ENCODE data around the gene TM9SF2. TPM values are rescaled to one million over a fixed set of nuclear protein-coding genes. Genes with fewer than 3 reads are reported as not detected.

TM9SF2 gene
- total RNA-seq, 1 donor from 2014 or later: 133 TPM

DNA sequence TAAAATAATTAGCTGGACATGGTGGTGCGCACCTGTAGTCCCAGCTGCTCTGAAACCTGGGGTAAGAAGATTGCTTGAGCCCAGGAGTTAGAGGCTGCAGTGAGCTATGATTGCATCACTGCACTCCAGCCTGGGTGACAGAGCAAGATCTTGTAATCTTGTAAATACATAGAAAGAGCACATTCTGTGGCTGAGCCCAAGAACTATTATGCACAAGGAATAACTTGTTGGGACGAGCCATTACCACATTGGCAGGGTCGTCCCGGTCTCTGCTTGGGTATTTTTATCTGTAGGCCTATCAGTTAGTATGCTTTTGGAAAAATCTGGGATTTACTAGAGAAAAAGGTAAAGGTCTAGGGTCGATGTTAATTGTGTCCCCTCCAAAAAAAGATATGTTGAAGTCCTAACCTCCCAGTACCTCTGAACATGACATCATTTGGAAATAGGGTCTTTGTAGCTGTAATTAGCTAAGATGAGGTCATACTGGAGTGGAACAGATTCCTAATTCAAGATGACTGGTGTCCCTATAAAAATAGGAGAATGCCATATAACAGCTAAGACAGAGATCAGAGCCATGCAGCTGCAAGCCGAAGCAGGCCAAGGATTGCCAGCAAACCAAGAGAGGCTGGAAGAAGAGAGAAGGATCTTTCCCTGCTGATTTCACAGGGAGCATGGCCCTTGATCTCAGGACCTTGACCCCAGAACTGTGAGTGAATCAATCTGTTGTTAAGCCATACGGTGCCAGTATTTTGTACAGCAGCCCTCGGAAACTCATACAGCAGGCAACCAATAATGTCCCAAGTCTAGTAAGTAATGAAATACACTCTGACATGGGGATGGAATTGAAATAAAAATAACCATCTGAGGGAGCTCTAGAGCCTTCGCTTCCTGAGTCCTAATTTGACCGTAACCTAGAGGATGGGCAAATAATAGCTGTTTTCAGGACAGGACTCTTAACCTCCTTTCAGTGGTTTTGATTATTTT lies 77.0 kb downstream of the TM9SF2 start:
- DNase-seq (ENCODE audit: low read depth): peak; percentile 9

DNA sequence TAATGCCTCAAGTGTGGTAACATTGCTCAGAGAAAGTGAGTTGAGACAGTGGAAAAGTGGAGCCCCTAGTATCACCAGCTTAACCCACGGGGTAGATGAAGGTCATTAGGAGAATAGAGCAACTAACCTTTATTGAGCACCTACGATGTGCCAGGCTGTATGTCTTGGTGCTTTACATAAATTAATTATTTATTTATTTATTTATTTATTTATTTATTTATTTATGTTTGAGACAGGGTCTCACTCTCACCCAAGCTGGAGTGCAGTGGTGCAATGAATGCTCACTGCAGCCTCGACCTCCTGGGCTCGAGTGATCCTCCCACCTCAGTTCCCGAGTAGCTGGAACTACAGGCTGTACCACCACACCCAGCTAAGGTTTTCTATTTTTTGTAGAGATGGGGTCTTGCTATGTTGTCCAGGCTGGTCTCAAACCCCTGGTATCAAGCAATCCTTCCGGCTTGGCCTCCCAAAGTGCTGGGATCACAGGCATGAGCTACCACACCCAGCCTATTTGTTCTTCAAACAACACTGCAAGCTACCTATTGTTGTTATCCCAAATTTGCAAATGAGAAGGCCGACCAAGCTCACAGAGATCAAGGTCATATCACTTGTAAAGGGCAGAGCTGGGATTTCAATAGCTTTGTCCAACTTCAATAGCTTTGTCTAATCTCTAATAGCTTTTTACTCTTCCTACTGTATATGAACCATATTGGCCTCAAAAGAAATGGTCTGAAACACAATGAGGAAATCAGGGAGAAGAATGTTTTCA lies 79.4 kb downstream of the TM9SF2 start:
- DNase-seq (ENCODE audit: low read depth): no peak

DNA sequence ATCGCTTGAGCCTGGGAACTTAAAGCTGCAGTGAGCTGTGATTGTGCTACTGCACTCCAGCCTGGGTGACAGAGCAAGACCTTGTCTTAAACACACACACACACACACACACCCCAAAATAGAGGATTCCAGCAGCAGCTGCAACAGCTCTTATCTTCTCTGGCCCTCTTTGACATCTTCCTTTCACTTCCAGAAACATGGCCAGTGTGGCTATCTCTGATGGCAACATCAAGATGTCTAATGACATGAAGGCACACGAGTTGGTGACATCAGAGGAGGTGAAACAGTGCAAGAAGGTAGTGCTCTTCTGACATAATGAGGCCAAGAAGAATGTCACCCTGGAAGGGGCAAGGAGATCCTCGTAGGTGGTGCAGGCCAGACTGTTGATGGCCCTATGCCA lies 81.2 kb downstream of the TM9SF2 start:
- no peak for DNase-seq (ENCODE audit: low read depth)

DNA sequence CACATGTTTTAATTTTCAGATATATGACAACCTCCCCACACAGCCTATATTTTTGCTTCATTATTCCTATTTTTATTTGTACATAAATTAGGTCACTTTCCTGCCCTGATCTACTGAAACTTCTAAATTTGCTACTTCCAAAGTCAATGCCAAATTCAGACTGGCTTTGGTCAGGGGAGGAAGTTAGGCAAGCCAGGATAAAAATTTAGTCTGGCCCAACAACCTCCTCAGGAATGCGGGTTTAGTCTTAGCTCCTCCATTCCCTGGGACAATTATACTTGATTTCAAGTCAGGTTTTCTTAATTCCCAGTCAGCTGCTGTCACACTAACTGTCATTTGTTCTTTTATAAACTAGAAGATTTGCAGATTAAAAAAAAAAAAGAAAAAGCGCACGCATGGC lies 84.3 kb downstream of the TM9SF2 start:
- DNase-seq (ENCODE audit: low read depth): no peak

DNA sequence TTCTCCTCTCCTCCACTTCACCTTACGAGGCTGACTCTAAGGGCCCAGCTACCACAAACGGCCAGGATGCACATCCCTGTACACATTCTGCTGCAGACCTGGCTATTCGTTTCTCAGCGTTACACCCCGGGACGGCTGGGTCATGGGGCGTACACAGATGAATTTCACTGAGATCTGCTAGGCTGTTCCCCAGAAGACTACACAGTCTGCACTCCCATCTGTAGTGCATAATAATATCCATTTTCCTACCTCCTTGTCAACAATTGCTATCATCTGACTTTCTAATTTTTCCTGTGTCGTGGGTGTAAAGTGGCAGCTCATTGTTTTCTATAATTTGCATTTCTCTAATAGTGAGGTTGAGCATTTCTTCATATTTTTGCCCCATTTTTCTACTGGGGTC lies 85.7 kb downstream of the TM9SF2 start:
- DNase-seq (ENCODE audit: low read depth): no peak

DNA sequence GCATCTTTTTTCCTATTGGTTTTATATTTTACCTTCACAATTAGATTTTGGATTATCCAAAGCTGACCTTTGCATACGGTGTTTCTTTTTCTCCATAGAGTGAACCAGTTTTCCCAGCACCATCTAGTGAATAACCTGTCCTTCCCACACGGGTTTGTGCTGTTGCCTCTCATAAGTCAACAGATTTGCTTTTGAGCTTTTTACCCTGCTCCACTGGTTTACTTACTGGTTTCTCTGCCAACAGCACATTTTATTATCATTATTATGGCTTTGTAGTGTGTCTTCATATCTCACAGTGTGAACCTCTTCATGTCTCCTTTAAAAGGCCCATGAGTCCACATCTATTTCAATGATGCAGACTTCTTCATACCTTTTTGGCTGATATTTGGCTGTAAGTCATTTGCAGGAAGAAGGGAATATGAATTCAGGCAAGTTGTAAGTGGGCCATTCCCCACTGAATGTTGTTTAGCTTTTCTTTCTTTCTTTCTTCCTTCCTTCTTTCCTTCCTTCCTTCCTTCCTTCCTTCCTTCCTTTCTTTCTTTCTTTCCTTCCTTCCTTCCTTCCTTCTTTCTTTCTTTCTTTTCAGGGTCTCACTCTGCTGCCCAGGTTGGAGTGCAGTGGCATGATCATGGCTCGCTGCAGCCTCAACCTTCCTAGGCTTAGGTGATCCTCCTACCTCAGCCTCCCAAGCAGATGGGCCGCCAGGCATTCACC lies 86.8 kb downstream of the TM9SF2 start:
- DNase-seq (ENCODE audit: low read depth): no peak

DNA sequence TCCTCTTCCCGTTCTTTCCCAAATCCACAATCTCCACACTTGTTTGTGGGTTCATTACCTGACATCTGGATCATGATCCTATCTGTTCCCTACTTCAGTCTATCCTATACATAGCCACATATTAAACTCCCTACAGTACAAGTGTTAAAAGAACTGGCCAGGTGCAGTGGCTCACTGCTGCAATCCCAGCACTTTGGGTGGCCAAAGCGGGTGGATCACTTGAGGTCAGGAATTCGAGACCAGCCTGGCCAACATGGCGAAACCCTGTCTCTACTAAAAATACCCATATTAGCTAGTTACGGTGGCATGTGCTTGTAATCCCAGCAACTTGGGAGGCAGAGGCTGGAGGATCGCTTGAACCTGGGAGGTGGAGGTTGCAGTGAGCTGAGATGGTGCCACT lies 88.3 kb downstream of the TM9SF2 start:
- DNase-seq (ENCODE audit: low read depth): peak; percentile 23

DNA sequence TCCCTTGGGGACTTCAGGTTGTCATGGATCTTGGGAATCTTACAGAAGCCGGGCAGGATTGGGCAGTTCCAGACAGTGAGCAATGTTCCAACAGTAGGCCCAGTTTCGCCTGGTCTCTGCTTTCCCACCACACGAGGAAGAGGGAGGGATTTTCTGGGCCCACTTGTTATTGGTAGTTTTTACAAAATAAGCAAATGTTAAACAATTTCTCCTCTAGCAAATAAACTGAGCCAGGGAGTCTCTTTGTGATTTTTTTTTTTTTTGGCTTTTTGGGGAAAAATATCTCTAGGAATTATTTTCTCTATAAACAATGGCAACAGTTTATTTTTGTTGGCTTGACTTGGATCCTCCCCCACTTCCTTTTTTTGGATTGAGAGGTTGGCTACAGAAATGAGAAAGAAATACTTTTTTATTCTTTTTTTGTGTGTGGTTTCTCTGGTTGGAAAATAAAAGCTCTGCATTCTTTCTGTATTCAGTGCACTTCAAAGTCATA lies 89.3 kb downstream of the TM9SF2 start:
- DNase-seq (ENCODE audit: low read depth): peak; percentile 26

DNA sequence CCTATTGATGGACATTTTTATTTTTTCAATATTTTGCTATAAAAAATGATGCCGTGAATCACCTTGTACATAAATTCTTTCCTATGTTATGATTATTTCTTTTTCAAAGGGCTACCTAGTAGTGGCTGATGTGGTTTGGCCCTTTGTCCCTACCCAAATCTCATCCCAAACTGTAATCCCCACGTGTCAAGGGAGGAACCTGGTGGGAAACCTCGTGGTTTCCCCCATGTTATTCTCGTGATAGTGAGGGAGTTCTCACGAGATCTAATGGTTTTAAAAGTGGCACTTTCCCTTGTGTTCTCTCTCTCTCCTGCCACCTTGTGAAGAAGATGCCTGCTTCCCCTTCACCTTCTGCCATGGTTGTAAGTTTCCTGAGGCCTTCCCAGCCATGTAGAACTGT lies 94.9 kb downstream of the TM9SF2 start:
- no peak for DNase-seq (ENCODE audit: low read depth)

DNA sequence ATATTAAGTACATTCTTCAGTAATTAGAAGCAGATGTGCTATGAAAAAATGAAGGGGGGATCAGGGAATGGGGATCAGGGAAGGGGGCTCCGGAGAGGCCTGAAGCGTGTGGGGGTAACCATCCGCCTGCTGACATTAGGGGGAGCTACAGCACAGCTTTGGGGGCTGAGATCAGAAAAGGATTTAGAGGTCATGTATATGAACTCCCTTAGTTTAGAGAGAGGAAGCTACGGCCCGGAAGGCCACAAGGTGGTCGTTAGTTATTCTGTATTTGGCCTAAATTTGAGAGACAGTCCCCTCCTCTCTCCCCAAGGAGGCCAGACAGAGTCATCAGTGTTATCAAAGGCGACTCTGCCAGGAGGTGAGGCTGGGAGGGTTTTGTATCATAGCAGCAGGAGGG lies 99.0 kb downstream of the TM9SF2 start:
- no peak for DNase-seq (ENCODE audit: low read depth)

DNA sequence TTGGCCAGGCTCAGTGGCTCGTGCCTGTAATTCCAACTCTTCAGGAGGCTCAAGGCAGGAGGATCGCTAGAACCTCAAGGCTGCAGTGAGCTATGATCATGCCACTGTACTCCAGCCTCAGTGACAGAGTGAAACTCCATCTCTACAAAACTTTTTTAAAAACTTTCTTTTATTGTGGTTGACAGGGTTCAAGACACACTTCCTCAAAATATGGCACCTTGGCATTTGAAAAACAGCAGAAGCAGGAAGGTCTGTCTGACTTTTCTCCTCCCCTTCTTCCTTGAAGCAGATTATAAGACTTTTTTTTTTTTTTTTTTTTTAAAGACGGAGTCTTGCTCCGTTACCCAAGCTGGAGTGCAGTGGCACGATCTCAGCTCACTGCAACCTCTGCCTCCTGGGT lies 100.3 kb downstream of the TM9SF2 start:
- no peak for DNase-seq (ENCODE audit: low read depth)

DNA sequence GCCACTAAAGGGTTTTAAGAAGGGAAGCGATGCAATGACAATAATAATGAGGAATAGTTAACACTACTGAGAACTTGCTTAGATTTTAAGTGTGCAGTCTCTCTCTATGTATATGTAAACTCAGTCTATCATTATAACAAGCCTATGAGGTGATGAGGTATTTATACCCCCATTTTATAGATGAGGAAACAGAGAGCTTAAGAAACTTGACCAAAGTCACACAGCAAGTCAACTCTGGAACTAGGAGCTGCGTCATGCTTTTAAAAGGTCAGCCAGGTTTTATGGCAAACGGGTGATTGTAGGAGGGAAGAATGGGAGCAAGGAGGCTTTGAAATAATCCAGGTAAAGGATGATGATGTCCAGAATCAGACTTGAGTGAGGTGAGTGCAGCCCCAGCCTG lies 103.4 kb downstream of the TM9SF2 start:
- DNase-seq (ENCODE audit: low read depth): no peak

DNA sequence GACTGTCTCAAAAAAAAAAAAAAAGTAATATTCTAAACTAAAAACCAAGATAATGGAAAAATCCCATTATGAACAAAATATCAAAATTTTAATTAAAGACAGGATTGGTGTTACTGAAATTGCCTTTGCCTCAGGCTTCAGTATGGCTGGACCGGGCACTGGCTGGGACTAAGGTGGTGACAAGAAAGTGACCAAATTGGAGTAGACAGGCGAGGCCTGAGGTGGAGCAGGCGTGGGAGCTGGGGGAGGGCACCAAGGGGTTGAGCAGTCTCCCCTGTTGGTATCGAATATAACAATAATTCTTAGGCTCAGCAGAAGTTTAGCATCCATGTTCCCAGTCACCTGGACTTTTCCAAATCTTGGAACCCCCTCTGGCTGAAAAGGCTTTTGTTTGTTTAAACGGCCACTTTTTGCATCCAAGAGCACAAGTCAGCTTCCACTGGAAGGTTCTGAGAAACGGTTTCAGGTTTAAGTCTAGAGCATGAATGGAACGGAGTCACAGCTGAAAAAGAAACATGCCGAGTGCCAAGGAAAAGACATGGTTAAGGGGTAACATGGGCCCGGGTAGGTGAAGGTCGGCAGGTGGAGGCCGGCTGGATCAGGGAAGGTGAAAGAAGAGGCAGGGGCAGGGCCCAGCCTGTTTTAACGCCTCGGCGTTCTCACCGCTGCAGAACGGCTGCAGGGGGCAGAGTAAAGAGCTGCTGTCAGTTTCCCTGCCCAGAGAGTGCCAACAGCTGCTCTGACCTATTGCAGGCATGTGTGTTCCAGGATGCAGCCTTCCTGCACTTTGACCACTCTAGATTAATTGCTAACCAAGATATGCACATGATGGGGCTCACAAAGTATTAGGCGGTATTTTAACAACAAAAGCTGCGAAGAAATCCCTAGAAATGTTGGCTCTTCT lies 104.4 kb downstream of the TM9SF2 start:
- peak; percentile 77 for DNase-seq (ENCODE audit: low read depth)

DNA sequence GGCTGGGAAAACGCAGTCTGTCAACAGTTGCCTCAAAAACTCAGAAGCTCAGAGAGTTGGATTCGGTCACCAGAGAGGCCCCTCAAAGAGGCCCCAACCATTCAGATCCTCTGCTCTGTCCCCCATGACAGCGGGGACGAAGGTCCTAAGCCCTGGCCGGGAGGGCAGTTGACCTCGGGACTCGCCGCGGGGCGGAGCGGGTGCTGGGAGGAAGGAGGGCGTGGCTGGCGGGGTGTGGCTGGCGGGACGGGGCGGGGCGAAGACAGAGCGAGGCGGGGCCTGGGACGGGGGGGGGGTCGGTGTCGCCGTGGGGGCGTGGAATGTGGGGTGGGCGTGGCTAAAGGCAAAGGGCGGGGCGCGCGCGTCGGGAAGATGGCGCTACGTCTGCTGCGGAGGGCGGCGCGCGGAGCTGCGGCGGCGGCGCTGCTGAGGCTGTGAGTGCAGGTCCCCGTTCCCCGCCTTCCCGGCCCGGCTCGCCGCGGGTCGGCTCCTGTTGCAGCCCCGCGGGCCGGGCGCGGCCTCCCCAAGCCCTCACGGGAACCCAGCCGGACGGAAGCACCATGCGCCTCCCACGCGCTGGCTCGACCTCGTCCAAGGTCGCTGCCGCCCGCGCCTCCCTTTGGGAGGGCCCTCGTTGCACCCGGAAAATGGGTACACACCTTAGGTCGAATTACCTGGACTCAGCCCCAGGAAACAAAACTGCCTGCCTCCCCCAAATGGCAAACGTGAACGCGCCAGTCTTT lies 105.2 kb downstream of the TM9SF2 start, which contains the start of gene CLYBL:
Gene CLYBL, plus strand, starts transcription at position 367 of the 743 bp plus-strand sequence.
- peak; percentile 82 for DNase-seq (ENCODE audit: low read depth)

DNA sequence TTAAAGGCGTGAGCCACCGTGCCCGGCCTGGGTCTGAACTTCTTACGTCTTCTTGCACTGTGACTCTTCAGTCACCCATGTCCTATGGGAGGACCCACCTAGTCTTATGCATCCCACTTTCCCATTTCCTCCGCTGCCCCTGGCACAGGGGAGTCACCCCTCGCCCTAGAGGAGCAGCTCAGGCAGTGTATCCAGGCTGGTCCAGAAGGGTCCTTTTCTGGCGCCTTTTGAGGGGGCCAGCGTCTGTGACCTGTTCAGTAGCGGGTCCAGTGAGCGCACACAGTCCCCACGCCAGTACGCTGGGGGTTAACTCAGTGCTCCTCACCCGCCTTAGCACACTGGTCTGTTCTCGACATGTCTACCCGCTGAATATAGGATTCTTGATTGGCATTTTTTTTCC lies 107.1 kb downstream of the TM9SF2 start:
- DNase-seq (ENCODE audit: low read depth): no peak

DNA sequence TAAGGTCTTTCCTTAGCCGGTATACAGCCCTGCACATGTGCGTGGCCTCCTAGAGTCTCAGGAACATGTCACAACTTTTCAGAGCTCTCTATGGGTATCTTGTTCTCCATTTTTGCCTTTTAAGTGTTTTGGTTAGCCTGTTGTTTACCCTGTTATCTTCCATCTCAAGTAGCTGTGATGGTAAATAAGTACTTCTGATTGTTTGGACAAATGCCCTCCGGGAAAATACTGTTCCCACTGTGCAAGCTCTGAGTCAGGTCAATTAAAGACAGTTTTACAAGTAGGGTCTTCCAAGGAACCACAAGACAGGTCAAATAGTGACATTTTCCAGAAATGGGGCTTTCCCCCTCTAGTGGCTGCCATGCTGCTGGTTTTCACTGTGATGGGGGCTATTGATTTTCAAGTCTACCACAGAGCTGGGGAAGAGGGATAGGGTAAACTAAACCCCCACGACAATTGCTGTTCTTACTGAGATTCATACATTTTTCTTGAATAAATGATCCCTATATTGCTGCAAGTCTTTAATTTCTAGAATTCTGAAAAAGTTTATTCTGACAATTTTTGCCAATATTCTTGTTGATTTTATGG lies 109.5 kb downstream of the TM9SF2 start:
- DNase-seq (ENCODE audit: low read depth): no peak
